Esophagus squamous epithelium (tissue), 5 donors: ENCODE measurements around the gene RPS6KA6. TPM values are rescaled to one million over a fixed set of nuclear protein-coding genes. Genes with fewer than 3 reads are reported as not detected.
A peak's percentile ranks its signal among the peaks of the same experiment; 100 is the strongest.

Experiments used
- DNase-seq: peaks from one replicate; lab custom pipeline; 2025; lab: John Stamatoyannopoulos, UW
- H3K27ac ChIP-seq, 4 donors: fragments of 200-600 bp; sonication (generic); one replicate each; pipeline ENCODE4 v1.5.1; 2016 to 2019; ENCODE audit warnings: mild to moderate bottlenecking in 1 of 4
- H3K27me3 ChIP-seq, 4 donors: fragments of 200-600 bp; sonication (generic); 1 replicate in 3 of 4; 2 replicates in 1 of 4; pipeline versions ENCODE4 v1.5.1 to v1.6.0; 2017 to 2021; ENCODE audit warnings: antibody characterized with exemption in 1 of 4
- H3K36me3 ChIP-seq, 3 donors: fragments of 200-600 bp; sonication (generic); one replicate each; pipeline ENCODE4 v1.5.1; 2016 to 2019
- H3K4me1 ChIP-seq, 3 donors: fragments of 200-600 bp; sonication (generic); one replicate each; pipeline ENCODE4 v1.5.1; 2017 to 2019
- H3K4me3 ChIP-seq, 4 donors: fragments of 200-600 bp; sonication (generic); 1 replicate in 3 of 4; 2 replicates in 1 of 4; pipeline ENCODE4 v1.5.1; 2016 to 2019; ENCODE audit warnings: mild to moderate bottlenecking in 2 of 4, moderate library complexity in 1 of 4
- H3K9me3 ChIP-seq, 3 donors: fragments of 200-600 bp; sonication (generic); one replicate each; pipeline ENCODE4 v1.5.1; 2016 to 2019
- CTCF ChIP-seq, 6 experiments: fragments of 450-650 bp in 4 of 6; fragments of 200-600 bp in 2 of 6; sonication (generic) in 2 of 6; IDR thresholded peaks; one replicate each; pipeline ENCODE4 v1.5.1; 2016 to 2019; ENCODE audit warnings: antibody characterized with exemption in 6 of 6, mild to moderate bottlenecking in 4 of 6, moderate library complexity in 4 of 6
- POLR2A ChIP-seq, 4 donors: fragments of 450-650 bp; IDR thresholded peaks; one replicate each; pipeline ENCODE4 v1.6.1; 2017; ENCODE audit warnings: antibody characterized with exemption in 4 of 4, mild to moderate bottlenecking in 4 of 4, moderate library complexity in 3 of 4
- WGBS, 2 donors: methylation state at CpG; one replicate each; pipeline ENCODE4 v1.1.5; 2018; 5-methylcytosine and 5-hydroxymethylcytosine counted together
- intact Hi-C: fragments of 100-400 bp; cut with DNase I; formaldehyde crosslinking; loops from one replicate; pipeline ENCODE4 v1.15.0; 2022
- total RNA-seq, 4 donors: library from RNA; depleted of rRNA; stranded (reverse); fragments of >200 nt; gene quantifications; one replicate each; pipeline ENCODE4 v1.1.0, GENCODE V29; 2016
- donor health status: DM: yes; HTN: yes; CAD: no.

RPS6KA6 gene
- total RNA-seq, 4 donors from 2014 or later = 0.92 to 2.9 (median 1.9) TPM

GRCh38 chrX:84078991-84079390, 109.0 kb downstream of the RPS6KA6 start:
- H3K4me3 ChIP-seq = no peak overlapping the region
- H3K9me3 ChIP-seq = no peaks in the 10 kb centered on the region
- no peak for DNase-seq
- H3K27ac ChIP-seq = no peak overlapping the region
- H3K4me1 ChIP-seq = no peaks in the 10 kb centered on the region
- WGBS, 2 donors = 63 to 80% methylated on average over 1 to 9 of the region's 9 CpGs
- TF ChIP-seq CTCF (IDR thresholded peaks at IDR 0.05) (no peak), POLR2A (IDR thresholded peaks at IDR 0.05) (no peak)
- intact Hi-C loops = no loop called here
- H3K36me3 ChIP-seq = no peaks in the 10 kb centered on the region
- H3K27me3 ChIP-seq = no peaks in the 10 kb centered on the region

- Histone ChIP-seq H3K27ac (no peak overlapping the region), H3K27me3 (no peaks in the 10 kb centered on the region), H3K9me3 (no peaks in the 10 kb centered on the region), H3K36me3 (no peaks in the 10 kb centered on the region), H3K4me3 (no peak overlapping the region), H3K4me1 (no peaks in the 10 kb centered on the region)
- no peak for DNase-seq
- TF ChIP-seq POLR2A (IDR thresholded peaks at IDR 0.05) = no peak
- TF ChIP-seq CTCF (IDR thresholded peaks at IDR 0.05) = no peak
- intact Hi-C loops = no loop called here
- whole genome bisulfite sequencing, 2 donors = 67 to 72% methylated on average over 2 of the region's 2 CpGs
Measured at GRCh38 chrX:84064814-84065213, 123.2 kb downstream of the RPS6KA6 start.

- TF ChIP-seq POLR2A (IDR thresholded peaks at IDR 0.05) (no peak), CTCF (IDR thresholded peaks at IDR 0.05) (no peak)
- no peaks in the 10 kb centered on the region for H3K36me3 ChIP-seq
- WGBS, 2 donors = 74 to 83% methylated on average over 2 to 4 of the region's 4 CpGs
- no peaks in the 10 kb centered on the region for H3K4me1 ChIP-seq
- no peak overlapping the region for H3K4me3 ChIP-seq
- no peak for DNase-seq
- no peaks in the 10 kb centered on the region for H3K27me3 ChIP-seq
- no peak overlapping the region for H3K27ac ChIP-seq
- intact Hi-C loops = no loop called here
- no peaks in the 10 kb centered on the region for H3K9me3 ChIP-seq
Measured at GRCh38 chrX:84064164-84064563, 123.8 kb downstream of the RPS6KA6 start.

GRCh38 chrX:84047339-84047738, 140.7 kb downstream of the RPS6KA6 start:
- Histone ChIP-seq H3K9me3 (no peaks in the 10 kb centered on the region), H3K4me1 (no peaks in the 10 kb centered on the region), H3K4me3 (no peak overlapping the region), H3K27ac (no peak overlapping the region), H3K36me3 (no peaks in the 10 kb centered on the region), H3K27me3 (no peaks in the 10 kb centered on the region)
- intact Hi-C loops = no loop called here
- WGBS, 2 donors = 40 to 71% methylated on average over 1 of the region's 2 CpGs
- TF ChIP-seq POLR2A (IDR thresholded peaks at IDR 0.05) = no peak
- TF ChIP-seq CTCF (IDR thresholded peaks at IDR 0.05) = no peak
- no peak for DNase-seq

GRCh38 chrX:84046403-84046984, 141.5 kb downstream of the RPS6KA6 start:
- intact Hi-C loops = no loop called here
- H3K9me3 ChIP-seq = no peaks in the 10 kb centered on the region
- H3K4me3 ChIP-seq = no peak overlapping the region
- no peaks in the 10 kb centered on the region for H3K27me3 ChIP-seq
- H3K36me3 ChIP-seq = no peaks in the 10 kb centered on the region
- DNase-seq = no peak
- peak in 5 of 6 experiments; percentile 41 to 76 (median 52) for TF ChIP-seq CTCF (IDR thresholded peaks at IDR 0.05)
- no peak for TF ChIP-seq POLR2A (IDR thresholded peaks at IDR 0.05)
- no peak overlapping the region for H3K27ac ChIP-seq
- no peaks in the 10 kb centered on the region for H3K4me1 ChIP-seq
- 6 to 39% methylated on average over 3 to 7 of the region's 7 CpGs for WGBS, 2 donors
